NCI-H345 treated with DMSO at 0.1 percent for 48 hours (cell line): ENCODE measurements around the gene RELT.

Experiments
- DNase-seq: peaks from one replicate; lab custom pipeline; 2025; ENCODE audit not compliant: unreplicated experiment; lab: John Stamatoyannopoulos, UW

Gene RELT

GRCh38 chr11:73372375-73372993 lies 3.7 kb upstream of the RELT start:
- no peak for DNase-seq

GRCh38 chr11:73374151-73374550 lies 2.0 kb upstream of the RELT start:
- no peak for DNase-seq

- DNase-seq: no peak
Measured at GRCh38 chr11:73375830-73376159, 404 bp upstream of the RELT start.

GRCh38 chr11:73376803-73377629 lies 817 bp downstream of the RELT start:
- no peak for DNase-seq

- DNase-seq: no peak
Measured at GRCh38 chr11:73379189-73379880, 3.1 kb downstream of the RELT start.

- DNase-seq: no peak
Measured at GRCh38 chr11:73380331-73380730, 4.1 kb downstream of the RELT start.

- DNase-seq: no peak
Measured at GRCh38 chr11:73380897-73381410, 4.8 kb downstream of the RELT start.

- DNase-seq: no peak
Measured at GRCh38 chr11:73381589-73381988, 5.4 kb downstream of the RELT start.

GRCh38 chr11:73382183-73382582 lies 6.0 kb downstream of the RELT start:
- no peak for DNase-seq

- DNase-seq: no peak
Measured at GRCh38 chr11:73382747-73383146, 6.5 kb downstream of the RELT start.

GRCh38 chr11:73383249-73384124 lies 7.3 kb downstream of the RELT start:
- no peak for DNase-seq

GRCh38 chr11:73384125-73384441 lies 7.9 kb downstream of the RELT start:
- no peak for DNase-seq

GRCh38 chr11:73384531-73384871 lies 8.3 kb downstream of the RELT start:
- no peak for DNase-seq

- no peak for DNase-seq
Measured at GRCh38 chr11:73384872-73385689, 8.9 kb downstream of the RELT start.

- no peak for DNase-seq
Measured at GRCh38 chr11:73386016-73386415, 9.8 kb downstream of the RELT start.

- DNase-seq: no peak
Measured at GRCh38 chr11:73386546-73386945, 10.3 kb downstream of the RELT start.

- DNase-seq: no peak
Measured at GRCh38 chr11:73387594-73388264, 11.5 kb downstream of the RELT start.

- DNase-seq: no peak
Measured at GRCh38 chr11:73388265-73389133, 12.3 kb downstream of the RELT start.

- DNase-seq: no peak
Measured at GRCh38 chr11:73389134-73389525, 12.9 kb downstream of the RELT start.
